Ovary (tissue), 9 donors: Measurements from ENCODE around the gene PAF1. TPM values are rescaled to one million over a fixed set of nuclear protein-coding genes. Genes with fewer than 3 reads are reported as not detected.

Experiments used
- DNase-seq, 5 donors: peaks; one replicate each; pipeline ENCODE4 v3.0.0-alpha.2; 2019 to 2020
- H3K27ac ChIP-seq, 2 donors: fragments of 200-600 bp; one replicate each; pipeline versions ENCODE4 v1.5.1 to v1.8.0; 2019 to 2022
- H3K27me3 ChIP-seq: fragments of 200-600 bp; one replicate; pipeline ENCODE4 v1.8.0; 2022
- H3K36me3 ChIP-seq: fragments of 200-600 bp; sonication (generic); one replicate; pipeline ENCODE4 v1.5.1; 2019
- H3K4me1 ChIP-seq: one replicate; pipeline ENCODE4 v1.8.1; 2013; ENCODE audit warnings: mild to moderate bottlenecking, moderate library complexity; ENCODE audit not compliant: insufficient read depth
- H3K4me3 ChIP-seq: fragments of 200-600 bp; sonication (generic); one replicate; pipeline ENCODE4 v1.5.1; 2017
- H3K9me3 ChIP-seq, 2 donors: fragments of 200-600 bp in 1 of 2; sonication (generic) in 1 of 2; one replicate each; pipeline versions ENCODE4 v1.5.1 to v1.8.1; 2013 to 2019; ENCODE audit warnings: mild to moderate bottlenecking in 1 of 2, moderate library complexity in 1 of 2
- CTCF ChIP-seq, 3 donors: fragments of 450-650 bp in 2 of 3; fragments of 200-600 bp in 1 of 3; IDR thresholded peaks; one replicate each; pipeline versions ENCODE4 v1.5.1 to v1.8.0; 2016 to 2022; ENCODE audit warnings: antibody characterized with exemption in 3 of 3, mild to moderate bottlenecking in 1 of 3
- EP300 ChIP-seq: sonication (generic); formaldehyde crosslinking; IDR thresholded peaks from one replicate; pipeline ENCODE4 v1.6.1; 2017; ENCODE audit warnings: antibody characterized with exemption
- POLR2A ChIP-seq: fragments of 450-650 bp; IDR thresholded peaks from one replicate; pipeline ENCODE4 v1.6.1; 2017; ENCODE audit warnings: antibody characterized with exemption, mild to moderate bottlenecking, moderate library complexity
- WGBS, 3 donors: extraction: QIAGEN DNeasy Blood & Tissue Kit in 1 of 3; methylation state at CpG; one replicate each; pipeline versions ENCODE4 v1.1.5 to v1.1.7; 2013 to 2017; 5-methylcytosine and 5-hydroxymethylcytosine counted together
- intact Hi-C, 4 donors: fragments of 100-400 bp; cut with DNase I; formaldehyde crosslinking; loops; one replicate each; pipeline versions ENCODE4 v1.11.0 to v1.15.1; 2022 to 2023
- polyA plus RNA-seq, 2 donors: library from polyadenylated mRNA; stranded (reverse); fragments of 200-250 nt in 1 of 2; fragments of 350-450 nt in 1 of 2; fragmentation: Illumina TruSeq in 1 of 2; extraction: RNeasy Lipid Tissue Mini Kit (QIAGEN cat#74804) in 1 of 2; gene quantifications; one replicate each; pipeline ENCODE4 v1.2.3, GENCODE V29; 2013 to 2014
- total RNA-seq, 7 donors: library from RNA; depleted of rRNA in 2 of 7; stranded (reverse); fragments of >200 nt in 2 of 7; fragmentation: NEBNext Ultra II Directional in 3 of 7; extraction: Animal tissue kit (Norgen Biotek cat#: 25700) in 3 of 7; gene quantifications; one replicate each; pipeline versions ENCODE4 v1.1.0 to v1.2.4, GENCODE V29; 2016 to 2023
- donor health status: DM: no; HTN: no; CAD: no; lungs with moderate emphysema.
- donor health status: DM: no; HTN: no; CAD: no.
- donor health status: Bipolar disorder and iron deficiency.
- donor health status: DM: yes; HTN: yes; CAD: no.
- donor health status: DM: no; HTN: no; CAD: no.
- donor health status: DM: yes; HTN: yes; CAD: no.

The PAF1 gene
- total and polyA plus RNA-seq, 9 donors: 31.0 to 78.1 (median 50.2) TPM

- Histone ChIP-seq H3K27ac (no peak overlapping the region), H3K4me3 (no peak overlapping the region), H3K27me3 (no peaks in the 10 kb centered on the region), H3K4me1 (peaks cover under 1% of the 10 kb centered on the region), H3K36me3 (no peaks in the 10 kb centered on the region), H3K9me3 (no peaks in the 10 kb centered on the region)
- DNase-seq: no peak
- TF ChIP-seq EP300 (no peak), CTCF (IDR thresholded peaks at IDR 0.05) (no peak), POLR2A (no peak)
- intact Hi-C loops: no loop called here
- WGBS, 3 donors: 78 to 93% (median 92%) methylated on average over 3 of the region's 3 CpGs
Observed at GRCh38 chr19:39356073-39356472, 34.8 kb downstream of the PAF1 start.

GRCh38 chr19:39355253-39355652 is 35.7 kb downstream of the PAF1 start:
- DNase-seq: no peak
- intact Hi-C loops: no loop called here
- Histone ChIP-seq H3K27ac (no peak overlapping the region), H3K4me3 (no peak overlapping the region), H3K27me3 (no peaks in the 10 kb centered on the region), H3K4me1 (peaks cover 2% of the 10 kb centered on the region), H3K9me3 (no peaks in the 10 kb centered on the region), H3K36me3 (no peaks in the 10 kb centered on the region)
- TF ChIP-seq POLR2A (no peak), CTCF (IDR thresholded peaks at IDR 0.05) (no peak), EP300 (no peak)
- 85 to 91% (median 86%) methylated on average over 5 of the region's 5 CpGs for WGBS, 3 donors

GRCh38 chr19:39352381-39353255 is 38.3 kb downstream of the PAF1 start:
- H3K4me1 ChIP-seq: peaks cover 2% of the 10 kb centered on the region
- no peak overlapping the region for H3K27ac ChIP-seq

GRCh38 chr19:39351537-39352064 is 39.3 kb downstream of the PAF1 start:
- TF ChIP-seq CTCF (IDR thresholded peaks at IDR 0.05): no peak
- TF ChIP-seq POLR2A: no peak
- no peak for TF ChIP-seq EP300
- intact Hi-C loops: no loop called here
- whole genome bisulfite sequencing, 3 donors: 68 to 75% (median 71%) methylated on average over 4 of the region's 4 CpGs
- Histone ChIP-seq H3K4me3 (no peak overlapping the region), H3K4me1 (peaks cover 2% of the 10 kb centered on the region), H3K27ac (no peak overlapping the region), H3K27me3 (no peaks in the 10 kb centered on the region), H3K9me3 (no peaks in the 10 kb centered on the region), H3K36me3 (no peaks in the 10 kb centered on the region)
- no peak for DNase-seq

More at GRCh38 chr19:39352381-39353255, 38.3 kb downstream of the PAF1 start:
- H3K27me3 ChIP-seq: no peaks in the 10 kb centered on the region
- intact Hi-C loops: no loop called here
- 35 to 47% (median 40%) methylated on average over 12 of the region's 12 CpGs for WGBS, 3 donors
- no peaks in the 10 kb centered on the region for H3K36me3 ChIP-seq
- H3K9me3 ChIP-seq: no peaks in the 10 kb centered on the region
- DNase-seq: no peak
- no peak for TF ChIP-seq POLR2A
- no peak for TF ChIP-seq EP300
- TF ChIP-seq CTCF (IDR thresholded peaks at IDR 0.05): no peak
- no peak overlapping the region for H3K4me3 ChIP-seq
